ENCODE data around the gene PCDH1.

PCDH1 gene

DNA sequence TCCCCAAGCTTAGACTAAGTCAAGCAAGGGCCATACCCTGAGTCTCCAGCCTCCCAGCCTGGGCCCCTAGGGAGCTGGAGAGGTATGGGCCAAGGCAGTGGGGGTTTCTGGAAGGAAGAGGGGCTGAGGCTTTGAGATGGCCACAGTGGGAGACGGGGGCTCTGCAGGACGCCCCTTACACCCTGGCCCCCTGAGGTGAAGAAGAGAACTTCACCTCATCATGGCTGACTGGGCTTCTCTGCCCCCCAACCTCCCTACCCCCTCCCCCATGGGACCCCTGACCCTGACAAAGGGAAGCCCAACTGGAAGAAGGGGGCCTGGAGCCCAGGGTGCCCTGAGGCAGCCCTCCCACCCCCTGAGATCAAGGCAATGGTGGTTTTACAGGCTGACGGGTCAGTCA lies 25.8 kb downstream of the PCDH1 start:
- no peak for DNase-seq

GRCh38 chr5:141851195-141851874 lies 26.9 kb downstream of the PCDH1 start:
- no peak for DNase-seq

- DNase-seq: no peak
Measured at GRCh38 chr5:141850786-141851185, 27.4 kb downstream of the PCDH1 start.

DNA sequence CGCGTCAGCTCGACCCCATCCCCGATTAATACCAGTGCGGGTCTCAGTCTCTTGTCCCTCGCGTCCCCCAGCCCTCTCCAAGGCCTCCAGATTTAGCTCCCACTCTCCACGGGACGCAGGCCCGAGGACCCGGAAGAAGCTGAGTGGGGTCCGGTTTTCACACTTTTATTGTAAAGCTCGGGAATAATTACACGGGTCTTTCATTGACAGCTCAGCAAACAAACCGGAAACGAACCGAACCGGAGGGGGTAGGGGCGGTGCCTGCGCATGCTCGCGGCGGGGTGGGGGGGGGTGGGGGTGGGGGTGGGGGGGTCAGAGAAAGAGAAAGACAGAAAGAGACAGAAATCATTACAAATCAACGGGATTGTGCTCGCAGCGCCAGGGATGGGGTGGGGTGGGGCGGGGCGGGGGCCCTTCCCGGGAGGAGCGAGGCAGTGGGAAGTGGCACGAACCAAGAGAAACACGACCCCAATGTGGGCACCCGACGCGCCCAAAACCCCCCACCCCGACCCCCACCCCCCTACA lies 27.9 kb downstream of the PCDH1 start:
- peak; percentile 40 to 47 for DNase-seq

GRCh38 chr5:141849415-141850243 lies 28.6 kb downstream of the PCDH1 start:
- peak; percentile 73 for DNase-seq

DNA sequence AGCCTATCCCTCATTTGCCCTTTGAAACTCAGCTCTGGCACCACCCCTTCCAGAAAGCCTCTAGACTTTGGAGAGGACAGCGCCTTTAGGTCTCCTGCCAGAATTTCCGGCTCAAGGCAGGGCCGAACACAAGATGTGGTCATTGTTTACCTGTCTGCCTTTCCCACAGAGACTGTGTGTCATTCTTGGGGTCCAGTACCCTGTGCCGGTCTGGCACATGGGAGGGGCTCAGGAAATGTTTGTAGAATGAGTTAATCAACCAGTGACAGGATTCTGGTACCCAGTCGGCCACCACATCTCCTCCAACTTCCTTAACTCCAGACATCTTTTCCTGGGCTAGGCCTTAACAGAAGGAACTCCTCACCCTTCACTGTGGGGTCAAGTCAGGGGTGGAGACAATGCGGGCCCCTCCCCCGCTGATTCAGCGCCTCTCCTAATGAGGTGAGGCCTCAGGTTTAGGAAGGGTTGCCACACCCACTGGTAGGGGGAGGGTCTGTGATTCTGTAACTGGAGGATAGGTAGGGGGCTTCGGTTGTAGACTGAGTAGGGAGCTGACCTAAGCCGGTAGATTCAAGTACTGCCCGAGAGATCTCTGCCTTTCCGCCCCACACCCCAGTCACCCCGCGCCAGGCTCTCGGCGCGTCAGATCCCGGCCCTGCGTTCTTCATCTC lies 29.3 kb downstream of the PCDH1 start:
- peak; percentile 36 to 41 for DNase-seq

- no peak for DNase-seq
Measured at GRCh38 chr5:141846031-141846430, 32.2 kb downstream of the PCDH1 start.

DNA sequence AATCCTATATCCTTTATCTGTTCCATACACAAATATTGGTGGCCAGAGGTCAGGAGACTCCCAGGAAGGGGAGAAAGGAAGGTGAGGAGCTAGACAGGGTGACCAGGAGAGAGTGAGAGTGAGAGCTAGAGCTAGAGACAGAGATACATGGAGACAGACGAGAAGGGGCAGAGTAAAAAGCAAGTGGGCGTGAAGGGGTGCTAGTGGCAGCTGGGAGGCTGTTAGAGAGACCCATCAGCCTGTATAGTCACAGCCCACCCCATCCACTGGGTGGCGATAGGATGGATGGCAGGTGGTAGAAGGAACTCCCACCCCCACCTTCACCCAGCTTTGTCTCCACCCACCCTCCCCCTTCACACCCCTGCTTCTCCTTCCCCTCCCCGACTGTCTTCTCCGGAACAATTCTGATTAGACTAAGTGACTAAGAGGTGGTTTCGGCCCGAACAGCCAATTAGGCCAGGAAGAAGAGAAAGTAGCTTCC lies 32.8 kb downstream of the PCDH1 start:
- peak; percentile 30 to 37 for DNase-seq

DNA sequence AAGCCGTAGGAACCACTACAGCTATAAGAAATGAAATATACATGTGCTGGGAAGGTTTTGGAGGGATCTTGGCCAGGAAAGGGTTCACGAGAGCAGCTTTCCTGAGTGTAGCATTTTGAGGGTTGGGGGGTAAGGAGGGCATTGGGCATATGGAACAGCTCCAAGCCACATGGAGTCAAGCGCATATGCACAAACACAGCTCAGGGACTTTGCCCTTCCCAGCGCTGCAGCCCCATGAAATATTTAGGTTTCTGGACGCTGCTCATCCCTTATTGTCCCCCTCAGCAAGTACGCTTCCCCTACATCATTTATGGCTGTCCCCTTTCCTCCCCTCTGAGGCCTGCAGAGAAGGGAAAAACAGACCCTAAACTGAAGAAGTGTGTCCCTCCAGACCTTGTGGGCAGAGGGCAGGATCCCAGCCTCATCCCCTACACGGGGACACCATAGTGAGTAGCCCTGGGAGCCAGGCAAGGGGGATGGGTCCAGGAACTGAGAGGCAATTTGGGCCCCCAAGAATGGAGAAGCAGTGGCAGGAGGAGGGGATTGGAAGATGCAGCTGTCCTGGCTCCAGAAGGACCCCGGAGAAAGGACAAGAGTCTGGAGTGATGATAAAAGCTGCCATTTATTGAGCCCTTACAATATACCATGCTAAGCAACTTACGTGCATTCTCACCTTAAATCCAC lies 33.7 kb downstream of the PCDH1 start:
- DNase-seq: no peak

DNA sequence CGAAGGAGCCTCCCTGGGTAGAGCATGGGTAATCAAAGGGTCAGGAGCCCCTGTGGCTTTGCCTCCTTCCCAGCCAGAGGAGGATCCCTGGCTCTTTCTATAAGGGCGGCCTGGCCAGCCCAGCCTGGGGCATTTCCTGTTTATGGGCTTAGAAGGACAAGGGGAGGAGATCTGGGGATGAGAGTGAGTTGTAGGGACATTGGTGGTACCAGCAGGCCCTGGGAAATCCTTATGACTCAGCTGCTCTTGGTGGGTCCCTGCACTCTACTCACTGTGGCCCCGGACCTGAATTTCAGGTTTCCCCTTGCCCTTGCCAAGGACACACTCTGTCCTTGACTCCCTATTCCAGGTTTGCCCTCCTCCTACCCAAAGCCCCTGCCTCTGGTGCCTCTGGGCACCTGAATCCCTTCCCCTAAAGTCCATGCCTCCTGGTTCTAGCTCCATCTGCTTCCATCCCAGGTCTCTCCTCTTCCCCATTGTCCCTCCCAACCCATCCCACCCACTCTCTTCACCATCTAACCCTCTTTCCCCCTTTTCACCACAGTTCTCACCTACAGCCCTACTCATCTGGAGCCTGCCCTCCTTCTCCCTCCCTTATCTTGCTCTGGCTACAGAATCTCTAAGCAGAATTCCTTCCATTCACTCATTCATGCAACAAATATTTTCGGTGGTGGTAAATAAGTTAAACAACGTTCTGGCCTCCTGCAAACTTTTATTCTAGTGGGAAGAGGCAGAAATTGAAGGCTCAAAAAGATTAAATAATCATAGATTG lies 34.9 kb downstream of the PCDH1 start:
- DNase-seq: no peak

GRCh38 chr5:141841378-141842180 lies 36.6 kb downstream of the PCDH1 start:
- no peak for DNase-seq

- no peak for DNase-seq
Measured at GRCh38 chr5:141840826-141841360, 37.3 kb downstream of the PCDH1 start.

- no peak for DNase-seq
Measured at GRCh38 chr5:141840280-141840812, 37.9 kb downstream of the PCDH1 start.

GRCh38 chr5:141839015-141839513 lies 39.1 kb downstream of the PCDH1 start:
- DNase-seq: no peak

- DNase-seq: no peak
Measured at GRCh38 chr5:141838326-141839014, 39.7 kb downstream of the PCDH1 start.

DNA sequence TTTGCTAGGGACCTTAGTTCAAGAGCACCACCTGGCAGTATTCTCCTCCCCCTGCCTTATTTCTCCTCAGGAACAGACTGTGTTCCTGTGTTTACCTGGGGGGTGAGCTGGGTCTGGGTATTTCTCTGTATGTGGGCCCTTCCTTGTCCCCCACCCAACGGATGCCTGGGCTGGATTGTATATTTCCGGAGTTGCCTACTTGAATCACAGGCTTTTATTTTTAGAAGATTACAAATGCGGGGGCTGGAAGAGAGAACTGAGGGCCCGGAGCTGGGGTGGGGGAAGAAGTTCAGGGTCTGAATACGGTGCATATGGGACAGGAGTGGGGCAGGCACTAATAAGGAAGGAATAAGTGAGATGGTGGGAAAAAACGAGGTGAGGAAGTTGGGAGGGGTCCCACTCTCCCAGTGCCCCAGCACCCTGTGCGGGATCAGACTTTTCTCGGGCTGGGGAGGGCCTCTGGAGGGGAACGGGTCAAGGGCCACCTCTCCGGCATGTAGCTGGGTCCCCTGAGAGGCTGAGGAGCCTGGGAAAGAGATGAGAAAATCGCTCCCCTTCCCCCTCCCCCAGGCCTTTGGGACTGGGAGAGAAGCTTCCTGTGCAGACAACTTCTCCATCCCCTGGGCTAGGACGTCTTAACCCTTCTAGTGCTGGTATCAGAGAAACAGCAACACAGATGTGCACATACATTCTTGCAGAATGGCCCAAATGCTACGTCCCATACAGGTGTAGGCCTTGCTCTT lies 42.1 kb downstream of the PCDH1 start:
- no peak for DNase-seq

DNA sequence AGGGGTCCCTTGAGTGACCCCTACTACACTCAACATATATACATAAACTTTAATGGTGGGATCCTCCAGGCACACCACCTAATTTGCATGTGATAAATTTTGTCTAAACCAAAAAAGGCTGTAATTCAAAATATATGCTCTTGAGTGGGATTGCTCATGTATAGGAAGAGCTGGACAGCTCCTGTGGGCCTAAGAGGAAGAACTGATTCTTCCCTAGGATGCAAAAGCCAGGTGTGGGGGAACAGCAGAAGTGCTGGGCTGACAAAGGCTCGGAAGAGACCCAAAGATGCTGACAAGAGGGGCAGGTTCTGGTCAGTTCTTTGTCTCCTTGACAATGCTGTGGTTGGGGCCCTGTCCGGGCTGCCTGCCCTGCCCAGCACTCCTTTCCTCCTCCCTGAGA lies 43.9 kb downstream of the PCDH1 start:
- DNase-seq: no peak

DNA sequence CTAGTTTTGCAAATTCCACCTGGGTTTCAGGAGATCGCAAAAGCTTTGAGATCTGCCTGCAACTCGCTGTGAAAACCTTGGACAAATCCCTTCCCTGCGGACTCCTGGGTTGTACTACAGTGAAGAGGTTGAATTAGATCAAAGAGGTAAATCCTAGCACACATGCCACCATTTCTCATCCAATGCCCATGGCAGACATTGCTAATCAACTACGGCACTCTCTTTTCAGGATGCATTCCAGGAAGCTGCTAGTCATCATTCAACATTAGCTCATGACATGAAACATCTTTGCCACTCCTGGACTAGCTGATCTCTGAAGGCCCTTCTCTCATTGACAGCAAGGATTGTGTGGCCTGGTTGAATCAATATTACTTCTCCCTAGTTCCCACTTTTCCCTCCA lies 46.1 kb downstream of the PCDH1 start:
- no peak for DNase-seq

GRCh38 chr5:141828162-141828561 lies 50.0 kb downstream of the PCDH1 start:
- no peak for DNase-seq
